WTC11 (cell line): ENCODE measurements around the gene ARHGAP30. TPM values are rescaled to one million over a fixed set of nuclear protein-coding genes. Genes with fewer than 3 reads are reported as not detected.
A peak's percentile ranks its signal among the peaks of the same experiment; 100 is the strongest.

Source experiments
- ATAC-seq: fragments of 200-7000 bp; cut with Tn5 transposase; 2 replicates; pipeline ENCODE4 v1.10.0; 2021; ENCODE audit warnings: mild to moderate bottlenecking, moderate library complexity
- CTCF ChIA-PET: fragments of 300-600 bp; sonication (Branson Sonifier 250); formaldehyde crosslinking; loops from one replicate; lab custom pipeline; 2021; ENCODE audit warnings: antibody characterized with exemption; lab: Charles Lee
- POLR2A ChIA-PET: fragments of 350-600 bp; sonication (Branson Sonifier 250); formaldehyde crosslinking; loops from one replicate; lab custom pipeline; 2021; ENCODE audit warnings: antibody characterized with exemption; lab: Charles Lee
- DNase-seq: peaks from one replicate; pipeline ENCODE4 v3.0.0; 2021; ENCODE audit warnings: low spot score
- H3K27ac Mint-ChIP-seq: 2 replicates; pipeline ENCODE4 v1.8.0; 2021; ENCODE audit warnings: mixed read lengths
- H3K27me3 Mint-ChIP-seq: 2 replicates; pipeline ENCODE4 v1.8.0; 2021; ENCODE audit warnings: low read depth, mild to moderate bottlenecking, moderate library complexity, mixed read lengths
- H3K36me3 Mint-ChIP-seq: 2 replicates; pipeline ENCODE4 v1.8.0; 2021; ENCODE audit warnings: mixed read lengths
- H3K4me1 Mint-ChIP-seq: 2 replicates; pipeline ENCODE4 v1.8.0; 2022; ENCODE audit warnings: mixed read lengths
- H3K4me3 Mint-ChIP-seq: 2 replicates; pipeline ENCODE4 v1.8.0; 2021; ENCODE audit warnings: mild to moderate bottlenecking, moderate library complexity, mixed read lengths
- H3K9me3 Mint-ChIP-seq: 2 replicates; pipeline ENCODE4 v1.8.0; 2021; ENCODE audit warnings: mixed read lengths
- ATF6 ChIP-seq: sonication (generic); formaldehyde crosslinking; IDR thresholded peaks from 2 replicates; pipeline ENCODE4 v1.8.1; 2023; ENCODE audit warnings: mild to moderate bottlenecking, missing genetic modification reagents
- CREB1 ChIP-seq: sonication (generic); formaldehyde crosslinking; IDR thresholded peaks from 2 replicates; pipeline ENCODE4 v1.8.0; 2023; ENCODE audit warnings: mild to moderate bottlenecking, missing genetic modification reagents
- ELF4 ChIP-seq: sonication (generic); formaldehyde crosslinking; IDR thresholded peaks from 2 replicates; pipeline ENCODE4 v1.8.1; 2022; ENCODE audit warnings: low read depth, mild to moderate bottlenecking, moderate library complexity, missing genetic modification reagents
- EMX1 ChIP-seq: fragments of 250-450 bp; sonication (Bioruptor Pico); IDR thresholded peaks from 2 replicates; pipeline ENCODE4 v1.8.0; 2021; ENCODE audit warnings: mild to moderate bottlenecking
- ESRRA ChIP-seq: sonication (generic); formaldehyde crosslinking; IDR thresholded peaks from 2 replicates; pipeline ENCODE4 v1.8.1; 2022; ENCODE audit warnings: mild to moderate bottlenecking, missing genetic modification reagents, borderline replicate concordance
- ETV6 ChIP-seq: sonication (generic); formaldehyde crosslinking; IDR thresholded peaks from 2 replicates; pipeline ENCODE4 v1.8.1; 2022; ENCODE audit warnings: mild to moderate bottlenecking, missing genetic modification reagents
- GABPB1 ChIP-seq: sonication (generic); formaldehyde crosslinking; IDR thresholded peaks from 2 replicates; pipeline ENCODE4 v1.8.1; 2023; ENCODE audit warnings: mild to moderate bottlenecking, missing genetic modification reagents
- HMGA2 ChIP-seq: fragments of 250-450 bp; sonication (Bioruptor Pico); IDR thresholded peaks from 2 replicates; pipeline ENCODE4 v1.4.0; 2021; ENCODE audit warnings: mild to moderate bottlenecking, moderate library complexity
- IRF2 ChIP-seq: sonication (generic); formaldehyde crosslinking; IDR thresholded peaks from 2 replicates; pipeline ENCODE4 v1.8.0; 2022; ENCODE audit warnings: low read depth, missing genetic modification reagents, borderline replicate concordance
- JAZF1 ChIP-seq: fragments of 250-450 bp; sonication (Bioruptor Pico); IDR thresholded peaks from 2 replicates; pipeline ENCODE4 v1.9.0; 2021; ENCODE audit warnings: moderate library complexity, mild to moderate bottlenecking, inconsistent platforms
- JUN ChIP-seq: sonication (generic); formaldehyde crosslinking; IDR thresholded peaks from 2 replicates; pipeline ENCODE4 v1.8.0; 2023; ENCODE audit warnings: mild to moderate bottlenecking, missing genetic modification reagents
- NR1H2 ChIP-seq: sonication (generic); formaldehyde crosslinking; IDR thresholded peaks from 2 replicates; pipeline ENCODE4 v1.9.0; 2021; ENCODE audit warnings: mild to moderate bottlenecking, moderate library complexity, missing genetic modification reagents
- NR3C1 ChIP-seq: sonication (generic); formaldehyde crosslinking; conservative IDR thresholded peaks from 2 replicates; pipeline ENCODE4 v1.8.1; 2023; ENCODE audit warnings: low read depth, mild to moderate bottlenecking, missing genetic modification reagents
- PRDM15 ChIP-seq: sonication (generic); formaldehyde crosslinking; IDR thresholded peaks from 2 replicates; pipeline ENCODE4 v1.8.0; 2022; ENCODE audit warnings: missing genetic modification reagents
- RORB ChIP-seq: fragments of 250-450 bp; sonication (Bioruptor Pico); IDR thresholded peaks from 2 replicates; pipeline ENCODE4 v1.9.0; 2021; ENCODE audit warnings: mild to moderate bottlenecking
- TCF7 ChIP-seq: sonication (generic); formaldehyde crosslinking; IDR thresholded peaks from 2 replicates; pipeline ENCODE4 v1.8.0; 2022; ENCODE audit warnings: mild to moderate bottlenecking, low read depth, missing genetic modification reagents, moderate library complexity
- USF2 ChIP-seq: sonication (generic); formaldehyde crosslinking; IDR thresholded peaks from 2 replicates; pipeline ENCODE4 v1.8.1; 2023; ENCODE audit warnings: mild to moderate bottlenecking, missing genetic modification reagents, moderate library complexity
- ZNF281 ChIP-seq: sonication (generic); formaldehyde crosslinking; IDR thresholded peaks from 2 replicates; pipeline ENCODE4 v1.8.0; 2023; ENCODE audit warnings: mild to moderate bottlenecking, missing genetic modification reagents
- ZNF317 ChIP-seq: sonication (generic); formaldehyde crosslinking; IDR thresholded peaks from 2 replicates; pipeline ENCODE4 v1.8.1; 2023; ENCODE audit warnings: low read depth, mild to moderate bottlenecking, moderate library complexity, missing genetic modification reagents, borderline replicate concordance
- ZNF416 ChIP-seq: fragments of 250-450 bp; sonication (Bioruptor Pico); IDR thresholded peaks from 2 replicates; pipeline ENCODE4 v1.9.0; 2021; ENCODE audit warnings: mild to moderate bottlenecking, inconsistent platforms
- total RNA-seq: library from RNA; stranded (reverse); gene quantifications from 3 replicates; pipeline ENCODE4 v1.2.3, GENCODE V29; 2021
- TF ChIP-seq, protein P1 (sequence below): sonication (generic); formaldehyde crosslinking; IDR thresholded peaks from 2 replicates; pipeline ENCODE4 v1.8.1; 2023; ENCODE audit warnings: mild to moderate bottlenecking, missing genetic modification reagents, moderate library complexity
- TF ChIP-seq, protein P2 (sequence below): sonication (generic); formaldehyde crosslinking; IDR thresholded peaks from 2 replicates; pipeline ENCODE4 v1.8.0; 2022; ENCODE audit warnings: mild to moderate bottlenecking, missing genetic modification reagents

The ARHGAP30 gene
- total RNA-seq, 1 experiment from 2014 or later = 0.52 TPM

GRCh38 chr1:161006563-161006962 is 63.1 kb downstream of the ARHGAP30 start (continued):
- TF ChIP-seq ZNF317 (CRISPR knock-in tag) = no peak
- TF ChIP-seq NR1H2 (CRISPR knock-in tag) = no peak
- TF ChIP-seq JAZF1 = no peak
- TF ChIP-seq, protein P1, sequence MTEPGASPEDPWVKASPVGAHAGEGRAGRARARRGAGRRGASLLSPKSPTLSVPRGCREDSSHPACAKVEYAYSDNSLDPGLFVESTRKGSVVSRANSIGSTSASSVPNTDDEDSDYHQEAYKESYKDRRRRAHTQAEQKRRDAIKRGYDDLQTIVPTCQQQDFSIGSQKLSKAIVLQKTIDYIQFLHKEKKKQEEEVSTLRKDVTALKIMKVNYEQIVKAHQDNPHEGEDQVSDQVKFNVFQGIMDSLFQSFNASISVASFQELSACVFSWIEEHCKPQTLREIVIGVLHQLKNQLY (CRISPR knock-in tag) = no peak
- no peak for TF ChIP-seq RORB
- no peak for TF ChIP-seq ATF6

DNA sequence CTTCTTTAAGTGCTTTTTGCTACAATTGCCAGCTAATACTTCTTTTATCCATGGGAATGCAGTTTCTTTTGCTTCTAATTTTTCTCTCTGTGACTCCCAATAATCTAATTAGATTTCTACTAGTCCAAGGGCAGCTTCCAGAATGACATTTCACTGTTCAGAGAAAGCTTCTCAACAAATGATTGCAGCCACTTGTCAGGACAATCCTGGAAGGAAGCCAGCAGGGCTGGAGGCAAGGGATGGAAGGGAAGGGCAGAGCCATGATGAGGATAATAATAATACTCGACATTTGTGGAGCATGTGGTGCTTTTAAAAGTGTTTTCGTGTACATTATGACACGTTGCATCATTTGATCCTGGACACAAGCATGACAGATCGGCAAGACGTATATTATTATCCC is 68.2 kb downstream of the ARHGAP30 start:
- H3K9me3 Mint-ChIP-seq = no peaks in the 10 kb centered on the region
- H3K27ac Mint-ChIP-seq = peak overlapping the region; percentile 48; the same call in 1 of the 2 replicates
- ChIA-PET CTCF (interaction anchor here (0.7 to 1.7 kb wide), 2 partner anchors 11 to 761 kb away, joined by 4 to 6 read pairs; no protein-coding TSS in a partner anchor), POLR2A (no interaction called here)
- ATAC-seq (no peak), DNase-seq (no peak)
- peaks cover 10% of the 10 kb centered on the region for H3K4me1 Mint-ChIP-seq
- H3K4me3 Mint-ChIP-seq = no peak overlapping the region
- H3K36me3 Mint-ChIP-seq = peaks cover 52% of the 10 kb centered on the region
- no peaks in the 10 kb centered on the region for H3K27me3 Mint-ChIP-seq
- TF ChIP-seq HMGA2 (CRISPR knock-in tag) = no peak
- TF ChIP-seq IRF2 (CRISPR knock-in tag) = no peak
- no peak for TF ChIP-seq GABPB1
- TF ChIP-seq CREB1 (CRISPR knock-in tag) = no peak
- TF ChIP-seq EMX1 (CRISPR knock-in tag) = no peak
- no peak for TF ChIP-seq RORB
- TF ChIP-seq ETV6 (CRISPR knock-in tag) = no peak
- TF ChIP-seq ESRRA (CRISPR knock-in tag) = no peak
- no peak for TF ChIP-seq USF2 (CRISPR knock-in tag)
- no peak for TF ChIP-seq JUN (CRISPR knock-in tag)

GRCh38 chr1:161000736-161001480 is 68.8 kb downstream of the ARHGAP30 start:
- ChIA-PET CTCF (interaction anchor here (1.7 kb wide), 1 partner anchor 11 kb away, joined by 6 read pairs; no protein-coding TSS in a partner anchor), POLR2A (interaction anchor here (0.6 to 1.1 kb wide), 2 partner anchors 20 to 98 kb away, joined by 3 to 4 read pairs; partner anchors contain the start of gene F11R)
- Mint-ChIP-seq H3K4me3 (no peak overlapping the region), H3K36me3 (peaks cover 56% of the 10 kb centered on the region), H3K4me1 (peaks cover 5% of the 10 kb centered on the region), H3K27ac (no peak overlapping the region), H3K27me3 (no peaks in the 10 kb centered on the region), H3K9me3 (no peaks in the 10 kb centered on the region)
- DNase-seq (no peak), ATAC-seq (no peak)
- no peak for TF ChIP-seq TCF7 (CRISPR knock-in tag)
- TF ChIP-seq ZNF281 (CRISPR knock-in tag) = no peak
- TF ChIP-seq NR3C1 (CRISPR knock-in tag) = no peak
- TF ChIP-seq ELF4 = no peak
- TF ChIP-seq PRDM15 (CRISPR knock-in tag) = no peak
- TF ChIP-seq ZNF416 = no peak
- TF ChIP-seq, protein P2, sequence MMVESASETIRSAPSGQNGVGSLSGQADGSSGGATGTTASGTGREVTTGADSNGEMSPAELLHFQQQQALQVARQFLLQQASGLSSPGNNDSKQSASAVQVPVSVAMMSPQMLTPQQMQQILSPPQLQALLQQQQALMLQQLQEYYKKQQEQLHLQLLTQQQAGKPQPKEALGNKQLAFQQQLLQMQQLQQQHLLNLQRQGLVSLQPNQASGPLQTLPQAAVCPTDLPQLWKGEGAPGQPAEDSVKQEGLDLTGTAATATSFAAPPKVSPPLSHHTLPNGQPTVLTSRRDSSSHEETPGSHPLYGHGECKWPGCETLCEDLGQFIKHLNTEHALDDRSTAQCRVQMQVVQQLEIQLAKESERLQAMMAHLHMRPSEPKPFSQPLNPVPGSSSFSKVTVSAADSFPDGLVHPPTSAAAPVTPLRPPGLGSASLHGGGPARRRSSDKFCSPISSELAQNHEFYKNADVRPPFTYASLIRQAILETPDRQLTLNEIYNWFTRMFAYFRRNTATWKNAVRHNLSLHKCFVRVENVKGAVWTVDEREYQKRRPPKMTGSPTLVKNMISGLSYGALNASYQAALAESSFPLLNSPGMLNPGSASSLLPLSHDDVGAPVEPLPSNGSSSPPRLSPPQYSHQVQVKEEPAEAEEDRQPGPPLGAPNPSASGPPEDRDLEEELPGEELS (CRISPR knock-in tag) = no peak
